Measurements from ENCODE around the gene XXYLT1. TPM values are rescaled to one million over a fixed set of nuclear protein-coding genes. Genes with fewer than 3 reads are reported as not detected.

XXYLT1 gene
- total RNA-seq, 4 donors from 2014 or later, result 9.7 to 30.1 (median 17.7) TPM

DNA sequence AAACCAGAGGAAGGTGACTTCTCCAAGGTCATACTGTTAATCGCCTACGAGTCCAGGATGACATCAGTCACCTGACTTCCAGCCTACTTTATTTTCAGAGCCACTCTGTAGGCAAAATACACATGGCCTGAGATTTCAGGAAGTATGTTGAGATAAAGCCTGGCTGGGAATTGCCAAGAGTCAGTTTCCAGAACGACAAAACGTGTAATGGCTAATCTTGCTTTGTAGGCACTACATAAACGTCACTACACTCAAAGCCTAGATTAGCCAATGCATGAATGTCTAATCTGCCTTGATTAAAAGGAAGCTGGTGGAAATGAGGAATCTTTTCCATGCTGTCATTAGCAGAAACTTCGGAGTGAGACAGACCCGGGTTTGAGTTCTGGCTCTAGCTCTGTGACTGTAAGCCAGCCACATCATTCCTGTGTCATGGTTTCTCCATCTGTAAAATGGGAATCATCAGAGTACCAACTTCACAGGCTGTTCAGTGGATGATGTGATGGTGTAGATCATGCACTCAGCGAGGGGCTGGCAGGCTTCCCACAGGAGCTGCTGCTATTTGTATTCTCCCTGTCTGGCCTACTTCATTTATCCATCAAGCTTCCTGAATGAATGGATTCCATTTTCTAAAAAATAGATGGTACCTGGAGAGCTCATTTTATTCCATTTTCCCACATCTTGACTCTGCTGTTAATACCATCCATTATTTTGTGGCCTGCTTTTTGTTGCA, 241.9 kb downstream of the XXYLT1 start:
- DNase-seq (ENCODE audit: low spot score in 2 of 2), result peak in 1 of 2 donors; percentile 48
- no peak overlapping the region for H3K4me3 ChIP-seq (ENCODE audit: low read depth, poor library complexity, severe bottlenecking)
- WGBS, 2 donors, result 70 to 73% methylated on average over 8 of the region's 8 CpGs
- intact Hi-C loops (cut with DNase I; ENCODE audit: low total_unique reads), result no loop called here
- TF ChIP-seq CTCF (IDR thresholded peaks at IDR 0.05) (no peak), POLR2A (IDR thresholded peaks at IDR 0.05) (no peak)

GRCh38 chr3:195025884-195026200, 245.1 kb downstream of the XXYLT1 start:
- 54 to 79% methylated on average over 4 of the region's 4 CpGs for WGBS, 2 donors
- DNase-seq (ENCODE audit: low spot score in 2 of 2), result peak in 1 of 2 donors; percentile 79
- intact Hi-C loops (cut with DNase I; ENCODE audit: low total_unique reads), result no loop called here
- no peak for TF ChIP-seq POLR2A (IDR thresholded peaks at IDR 0.05)
- TF ChIP-seq CTCF (IDR thresholded peaks at IDR 0.05), result no peak
- no peak overlapping the region for H3K4me3 ChIP-seq (ENCODE audit: low read depth, poor library complexity, severe bottlenecking)

GRCh38 chr3:195025056-195025883, 245.7 kb downstream of the XXYLT1 start:
- WGBS, 2 donors, result 64 to 68% methylated on average over 17 of the region's 17 CpGs

GRCh38 chr3:195023989-195024388, 247.0 kb downstream of the XXYLT1 start:
- no peak overlapping the region for H3K4me3 ChIP-seq (ENCODE audit: low read depth, poor library complexity, severe bottlenecking)
- WGBS, 2 donors, result 90 to 96% methylated on average over 11 of the region's 11 CpGs
- intact Hi-C loops (cut with DNase I; ENCODE audit: low total_unique reads), result no loop called here
- DNase-seq (ENCODE audit: low spot score in 2 of 2), result no peak
- no peak for TF ChIP-seq CTCF (IDR thresholded peaks at IDR 0.05)
- no peak for TF ChIP-seq POLR2A (IDR thresholded peaks at IDR 0.05)

More at GRCh38 chr3:195025056-195025883, 245.7 kb downstream of the XXYLT1 start:
- H3K4me3 ChIP-seq (ENCODE audit: low read depth, poor library complexity, severe bottlenecking), result no peak overlapping the region
- TF ChIP-seq POLR2A (IDR thresholded peaks at IDR 0.05), result no peak
- no peak for TF ChIP-seq CTCF (IDR thresholded peaks at IDR 0.05)
- DNase-seq (ENCODE audit: low spot score in 2 of 2), result peak in 1 of 2 donors; percentile 52
- intact Hi-C loops (cut with DNase I; ENCODE audit: low total_unique reads), result no loop called here

DNA sequence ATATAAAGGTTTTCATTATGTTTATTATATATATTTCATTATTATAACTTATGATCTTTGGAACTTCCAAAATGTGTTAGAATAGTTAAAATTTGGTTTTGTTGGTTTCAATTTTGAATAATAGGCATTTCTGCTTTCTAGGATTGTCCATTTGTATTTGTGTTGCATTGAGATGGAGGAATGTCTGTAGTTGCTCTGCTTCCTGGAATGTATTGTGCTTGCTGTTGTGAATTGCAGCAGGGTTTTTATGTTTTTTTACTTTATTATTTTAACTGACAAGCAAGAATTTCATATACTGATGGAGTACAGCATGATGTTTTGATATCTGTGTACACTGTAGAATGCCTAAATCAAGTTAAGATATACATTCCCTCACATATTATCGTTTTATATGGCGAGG, 247.4 kb downstream of the XXYLT1 start:
- 40 to 42% methylated on average over 2 of the region's 2 CpGs for WGBS, 2 donors
- DNase-seq (ENCODE audit: low spot score in 2 of 2), result no peak
- TF ChIP-seq CTCF (IDR thresholded peaks at IDR 0.05) (no peak), POLR2A (IDR thresholded peaks at IDR 0.05) (no peak)

More for the DNA sequence above, 247.4 kb downstream of the XXYLT1 start:
- intact Hi-C loops (cut with DNase I; ENCODE audit: low total_unique reads), result no loop called here
- H3K4me3 ChIP-seq (ENCODE audit: low read depth, poor library complexity, severe bottlenecking), result no peak overlapping the region
